Epithelial cell of prostate (primary cell): ENCODE measurements around the gene CD300LD.

Experiments
- DNase-seq: peaks from one replicate; pipeline ENCODE4 v3.0.0-alpha.2; 2011; ENCODE audit warnings: low read depth, low spot score
- H3K27ac ChIP-seq: fragments of 450-650 bp; 2 replicates; pipeline ENCODE4 v1.5.1; 2017; ENCODE audit warnings: mild to moderate bottlenecking

The CD300LD gene

DNA sequence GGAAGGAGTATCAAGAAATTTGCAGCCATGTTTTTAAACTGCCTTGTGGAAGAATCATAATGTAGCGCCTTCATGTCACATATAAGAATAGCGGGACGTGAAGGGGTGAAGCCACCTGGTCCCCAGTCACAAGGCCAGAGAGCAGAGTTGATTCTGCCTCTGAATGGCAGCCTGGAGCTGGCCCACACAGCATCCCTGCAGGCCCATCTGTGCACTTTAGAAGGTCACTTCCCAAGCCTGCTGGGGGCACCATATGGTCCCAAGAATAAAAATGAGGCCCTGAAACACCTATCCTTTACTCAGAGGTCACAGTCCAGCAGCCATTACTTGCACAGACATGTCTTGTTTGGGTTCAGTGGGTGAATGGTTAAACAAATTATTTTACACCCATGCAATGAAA is 16.4 kb upstream of the CD300LD start:
- no peak overlapping the region for H3K27ac ChIP-seq
- DNase-seq = no peak

GRCh38 chr17:74607221-74607620 is 15.1 kb upstream of the CD300LD start:
- H3K27ac ChIP-seq = no peak overlapping the region
- DNase-seq = no peak

DNA sequence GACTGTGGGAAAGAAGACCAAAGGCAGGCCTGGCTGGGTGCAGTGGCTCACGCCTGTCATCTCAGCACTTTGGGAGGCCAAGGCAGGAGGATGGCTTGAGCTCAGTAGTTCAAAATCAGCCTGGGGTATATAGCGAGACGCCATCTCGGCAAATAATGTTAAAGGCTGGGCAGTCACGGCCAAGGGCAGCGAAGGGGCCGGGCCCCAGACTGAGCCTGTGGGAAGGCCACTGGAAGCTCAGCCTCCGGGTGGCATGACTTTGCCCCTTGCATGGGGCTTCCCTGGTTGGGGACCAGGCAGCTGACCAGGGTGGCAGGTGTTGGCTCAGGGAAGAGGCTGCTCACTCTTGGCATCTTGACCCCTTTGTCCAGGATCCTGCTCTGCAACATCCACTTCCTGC is 14.0 kb upstream of the CD300LD start:
- DNase-seq = no peak
- no peak overlapping the region for H3K27ac ChIP-seq

- DNase-seq = peak; percentile 57
- no peak overlapping the region for H3K27ac ChIP-seq
Observed at GRCh38 chr17:74605361-74605760, 13.3 kb upstream of the CD300LD start.

GRCh38 chr17:74604761-74605160 is 12.7 kb upstream of the CD300LD start:
- no peak for DNase-seq
- no peak overlapping the region for H3K27ac ChIP-seq

DNA sequence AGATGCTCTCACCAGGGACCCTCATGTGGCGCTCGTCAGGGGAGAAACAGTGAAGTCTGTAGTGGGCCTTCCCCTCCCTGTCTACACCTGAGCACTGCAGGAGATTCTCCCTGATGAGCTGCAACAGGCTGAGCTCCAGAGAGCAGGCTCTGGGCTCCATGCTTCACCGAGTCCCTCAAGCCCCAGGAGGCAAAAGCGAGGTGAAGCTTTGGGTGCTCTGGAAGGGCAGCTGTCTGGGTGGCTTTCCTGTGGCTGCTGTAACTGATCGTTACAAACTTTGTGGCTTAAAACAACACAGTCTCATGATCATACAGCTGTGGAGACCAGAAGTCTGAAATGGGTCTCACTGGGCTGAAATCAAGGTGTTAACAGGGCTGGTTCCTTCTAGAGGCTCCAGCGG is 12.1 kb upstream of the CD300LD start:
- H3K27ac ChIP-seq = no peak overlapping the region
- DNase-seq = no peak

DNA sequence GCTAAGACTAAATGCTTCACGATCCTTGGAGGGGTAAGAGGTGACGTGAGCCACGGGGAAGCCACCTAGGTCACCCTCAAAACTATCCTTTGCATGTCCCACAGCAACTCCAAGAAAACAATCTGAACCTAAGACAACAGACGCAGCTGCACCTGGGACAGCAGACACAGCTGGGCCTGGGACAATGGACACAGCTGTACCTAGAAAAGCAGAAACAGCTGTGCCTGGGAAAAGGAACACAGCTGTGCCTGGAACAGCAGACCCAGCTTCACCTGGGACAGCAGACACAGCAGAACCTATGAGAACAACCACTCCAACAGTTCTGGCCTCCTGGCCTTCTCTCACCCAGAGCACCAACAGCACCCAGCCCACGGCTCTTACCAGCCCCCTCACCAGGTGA is 11.7 kb upstream of the CD300LD start:
- no peak for DNase-seq
- H3K27ac ChIP-seq = no peak overlapping the region

- H3K27ac ChIP-seq = no peak overlapping the region
- DNase-seq = no peak
Observed at GRCh38 chr17:74603037-74603635, 11.1 kb upstream of the CD300LD start.

DNA sequence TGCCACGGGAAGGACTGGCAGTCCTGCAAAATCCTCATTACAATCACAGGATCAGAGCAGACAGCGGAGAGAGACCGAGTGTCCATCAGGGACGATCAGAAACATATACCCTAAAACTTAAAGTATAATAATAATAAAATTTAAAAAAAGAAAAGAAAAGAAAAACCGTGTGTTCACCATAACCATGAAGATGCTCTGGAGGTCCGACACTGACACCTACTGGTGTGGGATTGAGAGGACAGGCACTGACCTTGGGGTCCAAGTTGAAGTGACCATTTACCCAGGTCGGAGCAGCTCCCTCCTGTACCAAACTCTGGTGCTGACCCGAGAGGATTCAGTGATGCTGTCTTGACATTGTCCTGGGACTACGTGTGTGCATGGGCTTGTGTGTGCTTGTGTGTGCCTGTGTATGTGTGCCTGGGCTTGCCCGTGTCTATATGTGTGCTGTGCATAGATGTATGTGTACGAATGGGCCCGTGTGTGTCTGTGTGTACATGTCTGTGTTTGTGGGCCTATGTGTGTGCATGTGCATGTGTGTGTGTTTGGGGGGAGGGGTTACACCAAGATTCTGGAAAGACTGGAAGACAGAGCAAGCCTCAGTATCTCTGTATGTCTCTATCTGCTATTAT is 10.0 kb upstream of the CD300LD start:
- DNase-seq = no peak
- H3K27ac ChIP-seq = no peak overlapping the region

DNA sequence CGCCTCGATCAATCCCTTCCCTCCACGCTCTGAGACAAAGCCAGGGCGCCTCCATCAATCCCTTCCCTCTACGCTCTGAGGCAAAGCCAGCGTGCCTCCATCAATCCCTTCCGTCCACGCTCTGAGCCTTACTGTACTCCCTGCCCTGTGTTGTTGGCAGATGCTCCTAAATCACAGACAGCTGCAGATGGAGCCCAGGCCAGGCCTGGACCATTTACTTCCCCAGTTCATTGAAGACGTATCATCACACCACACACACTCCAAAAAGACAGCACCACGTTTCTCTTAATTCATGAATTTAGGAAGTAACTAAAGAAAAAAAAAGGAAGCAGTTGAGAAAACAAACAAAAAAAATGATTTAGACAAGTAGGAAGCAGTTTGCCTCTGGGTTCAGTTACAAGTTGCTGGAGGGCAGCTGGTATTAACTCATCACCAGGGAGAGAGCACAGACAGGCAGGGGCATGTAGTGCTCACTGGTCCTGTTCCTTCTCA is 7.4 kb upstream of the CD300LD start:
- DNase-seq = peak; percentile 6
- no peak overlapping the region for H3K27ac ChIP-seq

- no peak overlapping the region for H3K27ac ChIP-seq
- DNase-seq = no peak
Observed at GRCh38 chr17:74599023-74599399, 6.9 kb upstream of the CD300LD start.

GRCh38 chr17:74598346-74599022 is 6.4 kb upstream of the CD300LD start:
- DNase-seq = no peak
- no peak overlapping the region for H3K27ac ChIP-seq

GRCh38 chr17:74597069-74597790 is 5.1 kb upstream of the CD300LD start:
- DNase-seq = no peak
- H3K27ac ChIP-seq = no peak overlapping the region

DNA sequence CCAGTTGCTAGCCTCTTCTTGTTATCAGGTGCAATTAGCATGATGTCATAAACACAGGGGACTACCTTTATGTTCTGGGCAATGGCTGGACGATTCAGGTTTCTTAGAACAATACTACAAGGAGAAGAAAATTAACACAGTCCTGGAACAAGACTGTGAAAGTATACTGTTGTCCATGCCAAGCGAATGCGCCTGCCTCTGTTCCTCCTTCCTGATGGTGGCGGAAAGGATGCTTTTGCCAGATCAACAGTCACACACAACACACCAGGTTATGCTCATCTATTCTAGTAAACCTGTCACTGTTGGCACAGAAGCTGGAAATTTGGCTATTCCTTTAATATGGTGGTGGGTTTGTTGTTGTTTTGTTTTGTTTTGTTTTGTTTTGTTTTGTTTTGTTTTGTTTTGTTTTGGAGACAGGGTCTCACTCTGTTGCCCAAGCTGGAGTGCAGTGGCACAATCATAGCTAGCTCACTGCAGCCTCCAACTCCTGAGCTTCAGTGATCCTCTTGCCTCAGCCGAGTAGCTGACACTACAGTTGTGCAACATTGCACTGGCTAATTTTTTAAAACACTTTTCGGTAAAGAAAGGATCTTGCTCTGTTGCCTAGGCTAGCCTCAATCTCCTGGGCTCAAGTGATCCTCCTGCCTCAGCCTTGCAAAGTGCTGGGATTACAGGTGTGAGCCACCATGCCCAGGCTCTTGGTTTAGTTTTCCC is 3.1 kb upstream of the CD300LD start:
- no peak overlapping the region for H3K27ac ChIP-seq
- DNase-seq = no peak

DNA sequence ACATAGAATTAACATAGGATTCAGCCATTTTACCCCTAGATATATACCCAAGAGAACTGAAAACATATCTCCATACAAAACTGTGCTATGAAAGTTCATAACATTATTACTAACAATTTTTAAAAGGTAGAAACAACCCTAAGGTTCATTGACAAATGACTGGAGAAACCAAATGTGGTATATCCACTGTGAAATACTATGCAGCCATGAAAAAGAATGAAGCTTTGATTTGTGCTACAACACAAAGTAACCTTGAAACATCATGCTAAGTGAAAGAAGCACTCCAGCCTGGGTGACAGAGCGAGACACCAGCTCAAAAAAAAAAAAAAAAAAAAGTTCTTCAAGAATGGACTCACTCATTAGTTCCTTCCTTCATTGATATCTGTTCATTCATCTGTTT is 580 bp downstream of the CD300LD start:
- DNase-seq = no peak

GRCh38 chr17:74585711-74586110 is 6.4 kb downstream of the CD300LD start:
- no peak for DNase-seq
- H3K27ac ChIP-seq = no peak overlapping the region

More for the DNA sequence above, 580 bp downstream of the CD300LD start:
- H3K27ac ChIP-seq = no peak overlapping the region

DNA sequence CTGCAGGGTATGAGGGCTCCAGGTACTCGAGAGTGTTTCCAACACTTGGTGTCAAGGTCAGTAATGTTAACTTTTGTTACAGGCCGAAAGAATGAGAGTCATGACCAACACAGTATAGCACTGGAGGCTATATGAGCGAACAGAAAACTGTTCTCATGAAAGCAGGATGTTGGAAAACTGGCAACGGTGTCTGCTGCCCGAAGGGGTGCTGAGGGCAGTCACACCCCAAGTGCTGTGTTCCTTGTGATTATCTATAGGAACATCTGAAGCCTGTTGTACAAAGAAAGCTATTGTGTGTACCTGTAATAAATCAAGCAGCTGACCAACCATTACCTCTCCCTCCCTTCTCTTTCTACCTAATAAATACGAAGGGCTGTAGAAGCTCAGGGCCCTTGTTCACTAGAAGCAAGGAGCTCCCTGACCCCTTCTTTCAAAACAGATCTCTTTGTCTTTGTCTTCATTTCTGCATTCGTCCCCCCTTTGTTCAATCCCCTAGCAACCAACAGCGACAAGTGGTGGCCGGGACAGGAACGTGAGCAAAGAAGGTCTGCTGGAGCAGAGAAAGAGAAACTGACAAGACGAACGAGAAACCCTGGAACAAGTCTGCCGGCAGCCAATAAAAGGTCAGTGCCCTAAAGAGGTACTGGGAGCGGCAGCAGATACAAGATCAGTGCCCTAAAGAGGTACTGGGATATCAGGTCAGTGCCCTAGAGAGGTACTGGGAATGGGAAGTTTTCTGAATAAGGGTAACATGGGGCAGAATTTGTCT is 7.6 kb downstream of the CD300LD start:
- H3K27ac ChIP-seq = no peak overlapping the region
- peak; percentile 20 for DNase-seq

DNA sequence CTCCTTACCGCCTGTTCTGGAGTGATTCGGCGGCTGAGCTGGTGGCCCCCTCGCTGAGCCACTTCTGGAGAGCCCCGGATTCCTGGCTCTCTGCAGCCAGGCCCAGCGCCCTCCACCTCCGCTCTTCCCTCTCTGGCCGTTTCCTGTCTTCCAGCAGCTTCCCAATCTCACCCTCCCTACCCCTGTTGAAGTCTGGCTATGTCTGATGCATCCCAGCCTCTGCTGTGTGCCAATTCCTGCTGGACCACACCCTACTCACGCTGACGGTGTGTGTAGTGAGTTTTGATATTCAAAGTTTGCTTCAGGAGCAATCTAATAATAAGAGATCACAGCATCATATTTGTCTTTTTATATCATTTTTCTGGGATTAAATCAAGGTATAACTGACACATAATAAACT is 9.4 kb downstream of the CD300LD start:
- DNase-seq = no peak
- no peak overlapping the region for H3K27ac ChIP-seq

DNA sequence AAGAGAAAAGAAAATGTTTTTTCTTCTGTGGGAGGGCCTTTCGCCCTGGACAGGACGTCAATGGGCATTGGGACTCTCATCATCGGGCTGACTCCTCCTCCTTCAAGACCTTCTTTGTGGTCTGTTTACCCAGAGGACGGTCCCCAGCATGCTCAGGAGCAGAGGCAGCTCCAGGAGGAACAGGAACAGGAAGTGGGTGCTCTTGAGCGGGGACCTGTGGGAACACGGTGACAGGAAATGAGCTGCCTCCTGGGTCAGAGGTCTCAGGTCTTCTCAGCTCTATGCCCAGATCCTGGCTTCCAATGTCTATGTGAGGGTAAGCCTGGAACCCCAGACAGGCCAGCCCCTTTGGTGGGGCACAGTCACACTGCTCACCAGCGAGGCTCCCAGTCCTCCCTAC is 12.2 kb downstream of the CD300LD start:
- no peak overlapping the region for H3K27ac ChIP-seq
- no peak for DNase-seq

- H3K27ac ChIP-seq = no peak overlapping the region
Observed at GRCh38 chr17:74578979-74579378, 13.1 kb downstream of the CD300LD start.

More at GRCh38 chr17:74578979-74579378, 13.1 kb downstream of the CD300LD start:
- DNase-seq = no peak
